ENCODE results near the gene DNM2. TPM values are rescaled to one million over a fixed set of nuclear protein-coding genes. Genes with fewer than 3 reads are reported as not detected.
"Not testable (repeated sequence)": the region's sequence is repeated elsewhere in the genome, so short reads cannot be mapped to it uniquely, and the experiment has no call there.

The DNM2 gene
- total RNA-seq, 2 experiments from 2014 or later, result 144 to 150 TPM

GRCh38 chr19:10744253-10744798, 26.4 kb downstream of the DNM2 start:
- ChIA-PET POLR2A (interaction anchor here (0.7 kb wide), 1 partner anchor 9 kb away, joined by 4 read pairs; no protein-coding TSS in a partner anchor), CTCF (no interaction called here)

- CTCF ChIA-PET, result no interaction called here
These were observed 27.0 kb downstream of the DNM2 start for GRCh38 chr19:10744801-10745293.

GRCh38 chr19:10746437-10746836, 28.6 kb downstream of the DNM2 start:
- POLR2A ChIA-PET, CTCF ChIA-PET: not testable (repeated sequence)

More at GRCh38 chr19:10744801-10745293, 27.0 kb downstream of the DNM2 start:
- POLR2A ChIA-PET, result no interaction called here

- POLR2A ChIA-PET, result no interaction called here
- CTCF ChIA-PET, result no interaction called here
These were observed 29.4 kb downstream of the DNM2 start for GRCh38 chr19:10747271-10747670.

DNA sequence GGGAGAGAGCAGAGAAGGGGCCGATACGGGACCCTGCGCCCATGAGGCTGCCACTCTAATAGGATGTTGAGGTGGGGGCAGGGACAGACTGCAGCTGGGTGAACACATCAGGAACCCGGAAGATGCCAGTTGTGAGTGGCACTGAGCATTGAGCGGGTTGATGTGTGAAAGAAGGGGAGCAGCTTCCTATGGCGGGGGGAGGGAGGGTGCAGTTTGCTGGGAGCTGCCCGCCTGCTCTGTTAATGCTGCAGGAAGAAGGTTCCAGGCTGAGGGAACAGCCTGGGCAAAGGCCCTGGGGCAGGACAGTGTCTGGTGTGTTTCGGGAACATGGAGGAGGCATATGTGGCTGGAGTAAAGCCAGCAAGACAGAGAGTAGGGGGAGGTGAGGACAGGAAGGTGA, 29.8 kb downstream of the DNM2 start:
- POLR2A ChIA-PET, result no interaction called here

GRCh38 chr19:10748195-10748926, 30.5 kb downstream of the DNM2 start:
- ChIA-PET CTCF (no interaction called here), POLR2A (no interaction called here)

More for the DNA sequence above, 29.8 kb downstream of the DNM2 start:
- CTCF ChIA-PET, result no interaction called here

DNA sequence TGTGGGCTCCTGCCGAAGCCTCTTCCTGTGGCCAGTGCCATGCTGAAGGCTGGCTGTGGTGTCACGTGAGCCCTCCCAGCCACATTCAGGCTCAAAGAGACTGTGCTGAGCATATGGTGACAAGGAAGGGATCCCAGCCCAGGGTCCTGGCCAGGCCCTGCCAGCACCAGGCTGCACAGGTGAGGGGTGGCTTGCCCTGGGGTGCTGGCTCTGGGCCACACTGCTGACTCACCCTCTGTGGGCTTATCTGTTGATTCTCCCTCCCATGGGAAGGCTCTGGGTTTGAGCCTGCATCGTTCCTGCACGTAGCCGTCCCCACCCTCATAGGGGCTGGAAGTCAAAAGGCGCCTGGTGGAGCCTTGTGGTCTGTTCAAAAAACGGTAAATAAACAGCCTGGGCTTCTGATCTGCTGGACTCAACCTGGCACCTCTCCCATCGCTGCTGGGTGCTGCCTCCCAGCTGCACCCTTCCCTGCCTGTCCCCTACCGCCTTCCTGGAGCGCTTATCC, 31.1 kb downstream of the DNM2 start:
- ChIA-PET CTCF (no interaction called here), POLR2A (no interaction called here)

DNA sequence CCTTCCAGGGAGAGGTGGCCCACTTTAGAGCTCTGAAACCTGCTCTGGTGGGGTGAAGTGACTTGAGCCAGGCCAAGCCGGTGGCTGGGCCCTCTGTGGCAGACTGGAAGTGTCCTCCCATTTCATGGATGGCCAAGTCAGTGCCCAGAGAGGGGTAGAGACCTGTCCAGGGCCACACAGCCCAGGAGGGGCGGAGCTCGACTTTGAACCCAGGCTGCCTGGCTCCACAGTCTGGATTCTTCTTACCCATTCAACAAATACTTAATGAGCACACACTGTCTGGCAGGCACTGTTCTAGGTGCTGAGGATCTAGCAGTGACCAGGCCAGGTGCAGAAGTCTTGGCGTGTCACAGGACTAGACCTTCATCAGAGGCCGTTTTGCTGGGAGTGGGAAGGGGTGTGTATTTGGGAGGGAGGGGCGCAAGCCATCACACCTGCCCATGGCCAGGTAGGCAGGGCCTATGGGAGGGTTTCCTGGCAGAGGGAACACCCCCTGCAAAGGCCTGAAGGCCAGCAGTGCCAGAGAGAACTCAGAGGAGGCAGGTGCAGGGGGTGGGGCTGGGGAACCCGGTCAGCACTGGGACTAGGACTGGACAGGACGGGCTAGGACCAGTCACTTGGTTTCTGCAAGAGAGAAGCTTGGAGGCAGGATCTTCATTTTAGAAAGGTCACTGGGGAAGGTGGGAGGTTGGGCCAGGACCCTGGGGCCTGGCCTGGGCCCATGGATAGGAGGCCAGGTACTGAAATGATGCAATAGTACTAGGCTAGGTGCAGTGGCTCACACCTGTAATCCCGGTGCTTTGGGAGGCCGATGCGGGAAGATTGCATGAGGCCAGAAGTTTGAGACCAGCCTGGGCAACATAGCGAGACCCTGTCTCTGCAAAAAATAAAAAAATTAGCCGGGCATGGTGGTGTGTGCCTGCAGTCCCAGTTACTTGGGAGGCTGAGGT, 31.8 kb downstream of the DNM2 start:
- CTCF ChIA-PET, result interaction anchor here (1.3 kb wide), 1 partner anchor 115 kb away, joined by 5 read pairs; no protein-coding TSS in a partner anchor
- POLR2A ChIA-PET, result no interaction called here

DNA sequence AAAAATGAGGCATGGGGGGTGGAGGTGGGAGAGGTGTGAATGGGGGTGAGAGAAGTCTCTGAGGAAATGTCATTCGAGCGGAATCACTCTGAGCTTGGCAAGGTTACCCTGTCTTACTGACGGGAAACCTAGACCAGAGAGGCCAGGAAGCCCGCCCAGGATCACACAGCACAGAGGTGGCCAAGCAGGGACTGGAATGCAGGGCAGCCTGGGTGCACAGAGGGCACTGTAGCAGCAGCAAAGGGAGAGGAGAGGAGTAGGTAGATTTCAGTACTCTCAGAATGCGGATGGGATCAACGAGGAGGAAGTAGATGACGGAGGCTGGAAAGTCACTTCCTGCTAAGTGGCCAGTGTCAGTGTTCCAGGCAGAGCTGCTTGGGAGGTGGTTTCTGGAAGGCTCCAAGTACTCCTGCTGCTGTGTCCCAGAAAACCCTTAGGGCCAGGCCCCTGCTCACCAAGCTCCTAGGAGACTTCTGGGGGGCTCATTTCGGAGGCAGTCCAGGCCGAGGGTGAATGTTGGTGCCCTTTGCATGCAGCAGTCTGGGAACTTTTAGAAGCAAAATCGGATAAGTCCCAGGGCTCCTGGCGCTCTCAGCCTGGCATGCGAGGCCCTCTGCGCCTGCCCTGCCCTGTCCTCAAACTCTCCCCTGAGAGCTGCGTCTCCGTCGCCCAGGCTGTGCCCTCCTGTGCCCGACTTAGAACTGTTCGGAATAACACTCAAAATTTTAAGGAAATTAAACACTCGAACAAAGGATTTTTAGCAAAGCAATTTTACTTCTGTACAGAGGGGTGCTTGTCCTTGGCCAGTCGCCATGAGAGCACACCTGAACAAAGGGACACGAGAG, 33.5 kb downstream of the DNM2 start:
- CTCF ChIA-PET, result interaction anchor here (0.6 to 1.3 kb wide), 4 partner anchors 11 to 267 kb away, joined by 3 to 5 read pairs (median 3); no protein-coding TSS in a partner anchor
- POLR2A ChIA-PET, result interaction anchor here (0.7 kb wide), 1 partner anchor 157 kb away, joined by 3 read pairs; no protein-coding TSS in a partner anchor

- ChIA-PET CTCF (interaction anchor here (0.6 kb wide), 2 partner anchors 126 to 166 kb away, joined by 3 read pairs; no protein-coding TSS in a partner anchor), POLR2A (no interaction called here)
These were observed 34.5 kb downstream of the DNM2 start for GRCh38 chr19:10752237-10752912.

- ChIA-PET POLR2A (no interaction called here), CTCF (interaction anchor here (0.6 to 4.8 kb wide), 2 partner anchors 35 to 126 kb away, joined by 3 to 15 read pairs; partner anchors contain the start of gene DNM2)
These were observed 35.2 kb downstream of the DNM2 start for GRCh38 chr19:10752913-10753704.

- ChIA-PET POLR2A (interaction anchor here (0.7 kb wide), 1 partner anchor 97 kb away, joined by 3 read pairs; no protein-coding TSS in a partner anchor), CTCF (interaction anchor here (4.8 kb wide), 1 partner anchor 38 kb away, joined by 15 read pairs; the partner anchor contains the start of gene DNM2)
These were observed 38.5 kb downstream of the DNM2 start for GRCh38 chr19:10756371-10756770.

- CTCF ChIA-PET, result interaction anchor here (4.8 kb wide), 1 partner anchor 39 kb away, joined by 15 read pairs; the partner anchor contains the start of gene DNM2
- POLR2A ChIA-PET, result interaction anchor here (0.6 to 0.7 kb wide), 2 partner anchors 96 to 1176 kb away, joined by 3 read pairs; no protein-coding TSS in a partner anchor
These were observed 38.9 kb downstream of the DNM2 start for GRCh38 chr19:10756791-10757190.

DNA sequence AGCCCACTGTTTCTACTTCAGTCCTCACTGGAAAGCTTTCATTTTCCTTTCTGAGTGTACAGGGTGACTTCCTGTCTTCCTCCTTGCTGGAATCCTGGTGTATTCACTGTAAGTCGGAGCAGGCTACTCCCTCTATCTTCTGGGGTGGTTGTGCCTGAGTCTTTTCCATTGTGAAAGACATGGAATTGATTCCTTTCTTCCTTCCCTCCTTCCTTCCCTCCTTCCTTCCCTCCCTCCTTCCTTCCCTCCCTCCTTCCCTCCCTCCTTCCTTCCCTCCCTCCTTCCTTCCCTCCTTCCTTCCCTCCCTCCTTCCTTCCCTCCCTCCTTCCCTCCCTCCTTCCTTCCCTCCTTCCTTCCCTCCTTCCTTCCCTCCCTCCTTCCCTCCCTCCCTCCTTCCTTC, 40.2 kb downstream of the DNM2 start:
- CTCF ChIA-PET, result interaction anchor here (0.6 to 3.6 kb wide), 2 partner anchors 37 to 40 kb away, joined by 3 to 16 read pairs; partner anchors contain the start of gene DNM2
- POLR2A ChIA-PET, result interaction anchor here (0.7 to 1.7 kb wide), 2 partner anchors 26 to 646 kb away, joined by 11 to 16 read pairs; partner anchors contain the start of gene P2RY11

GRCh38 chr19:10758978-10759377, 41.1 kb downstream of the DNM2 start:
- CTCF ChIA-PET, result interaction anchor here (0.6 to 3.6 kb wide), 5 partner anchors 27 to 174 kb away, joined by 3 to 16 read pairs (median 3); partner anchors contain the start of gene DNM2
- POLR2A ChIA-PET, result interaction anchor here (0.7 to 1.7 kb wide), 3 partner anchors 27 to 78 kb away, joined by 3 to 16 read pairs (median 4); partner anchors contain the start of gene DNM2

DNA sequence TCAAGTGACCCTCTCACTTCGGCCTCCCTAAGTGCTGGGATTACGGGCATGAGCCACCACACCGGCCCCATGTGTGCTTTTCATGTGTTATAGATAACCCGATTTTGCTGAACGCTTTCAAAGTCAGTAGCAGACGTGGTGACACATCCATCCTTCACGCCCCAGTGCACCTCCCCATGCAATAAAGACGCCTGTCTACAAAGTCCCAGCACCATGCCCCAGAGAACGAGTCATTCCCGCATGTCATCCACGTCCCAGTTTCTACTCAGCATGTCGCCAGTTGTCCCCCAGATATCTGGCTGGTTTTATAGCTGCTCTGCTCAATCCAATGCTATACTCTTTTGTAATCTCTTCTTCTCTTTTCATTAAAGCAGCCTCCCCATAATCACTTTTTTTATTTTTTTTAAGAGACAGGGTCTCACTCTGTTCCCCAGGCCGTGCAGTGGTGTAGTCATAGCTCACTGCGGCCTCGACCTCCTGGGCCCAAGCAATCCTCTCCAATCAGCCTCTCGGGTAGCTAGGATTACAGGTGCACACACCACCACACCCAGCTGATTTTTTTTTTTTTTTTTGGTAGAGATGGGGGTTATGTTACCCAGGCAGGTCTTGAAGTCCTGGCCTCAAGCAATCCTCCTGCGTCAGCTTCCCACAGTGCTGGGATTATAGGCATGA, 42.5 kb downstream of the DNM2 start:
- ChIA-PET CTCF (interaction anchor here (0.7 to 3.6 kb wide), 3 partner anchors 36 to 61 kb away, joined by 3 to 16 read pairs (median 4); partner anchors contain the start of gene DNM2), POLR2A (interaction anchor here (0.5 to 1.0 kb wide), 3 partner anchors 42 to 260 kb away, joined by 3 to 4 read pairs (median 3); partner anchors contain the start of gene DNM2)
